ENCODE results near the gene HOXB9. TPM values are rescaled to one million over a fixed set of nuclear protein-coding genes. Genes with fewer than 3 reads are reported as not detected.
A peak's percentile ranks its signal among the peaks of the same experiment; 100 is the strongest.

HOXB9 gene
- total and polyA plus RNA-seq, 9 of the 15 experiments (the other 6 are each of a cell fraction or from before 2014, with no cell fraction given) = 3.1 to 196 (median 77.6) TPM

DNA sequence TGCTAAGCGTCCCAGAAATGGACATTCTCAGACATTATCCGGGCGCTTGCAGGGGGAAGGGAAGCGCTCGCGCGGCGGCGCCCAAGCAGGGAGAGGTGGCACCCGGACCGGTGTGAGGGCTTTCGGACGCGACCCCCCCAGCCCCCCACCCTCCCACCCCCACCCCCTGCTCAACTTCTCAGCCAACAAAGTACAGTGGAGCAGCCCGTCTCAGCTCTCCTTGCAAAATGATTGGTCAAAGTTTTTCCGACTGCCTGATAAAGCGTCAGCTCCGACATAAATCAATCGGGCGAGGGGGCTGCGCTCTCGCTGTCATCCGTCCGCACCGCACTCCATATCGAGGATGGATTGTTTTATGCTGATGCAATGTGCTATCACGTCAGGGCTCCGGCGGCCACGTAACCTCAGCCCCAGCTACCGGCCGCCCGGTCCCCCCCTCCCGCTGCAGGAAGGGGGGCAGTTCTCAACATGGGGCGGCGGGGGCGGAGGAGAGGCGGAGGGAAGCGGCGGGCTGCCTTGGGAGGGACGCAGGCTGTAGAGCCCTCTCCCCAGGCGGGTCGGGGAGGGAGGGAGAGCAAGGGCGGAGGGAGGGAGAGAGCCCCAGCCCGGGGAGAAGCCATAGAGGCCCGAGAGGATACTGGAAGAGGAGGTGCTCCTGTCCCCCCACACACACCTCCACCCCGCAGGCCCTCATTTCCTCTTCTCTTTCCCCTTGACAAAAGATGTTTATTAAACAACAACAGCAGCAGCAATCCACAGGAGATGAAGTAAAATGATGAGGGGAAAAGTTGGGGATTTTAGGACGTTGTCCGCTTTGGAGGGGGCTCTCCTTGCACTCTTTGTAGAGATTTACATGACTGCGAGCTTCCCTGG, at the start of gene HOXB9 (continued):
- TF ChIP-seq FOXA1 (IDR thresholded peaks at IDR 0.05; ENCODE audit: borderline replicate concordance) (no peak), FUS (optimal IDR thresholded peaks at IDR 0.05; ENCODE audit: low read depth, low read length) (no peak), YBX1 (IDR thresholded peaks at IDR 0.05) (no peak), ZFP91 (CRISPR knock-in tag; IDR thresholded peaks at IDR 0.05) (no peak), GATAD2A (IDR thresholded peaks at IDR 0.05) (no peak), ZNF174 (CRISPR knock-in tag; IDR thresholded peaks at IDR 0.05) (no peak), DDX20 (tag; IDR thresholded peaks at IDR 0.05; ENCODE audit: low read depth) (no peak), NR1H2 (CRISPR knock-in tag; IDR thresholded peaks at IDR 0.05) (no peak), ZNF384 (IDR thresholded peaks at IDR 0.05; ENCODE audit: low read depth, low read length) (no peak; the same call in 1 of the 2 replicates), NUFIP1 (IDR thresholded peaks at IDR 0.05; ENCODE audit: partially characterized antibody) (no peak), ZNF3 (CRISPR knock-in tag; IDR thresholded peaks at IDR 0.05) (no peak), SETDB1 (IDR thresholded peaks at IDR 0.05; ENCODE audit: low read length) (no peak), CSDE1 (IDR thresholded peaks at IDR 0.05) (no peak), FOXJ2 (tag; IDR thresholded peaks at IDR 0.05) (peak; percentile 75; the same call in 1 of the 2 replicates), TCF15 (CRISPR knock-in tag; IDR thresholded peaks at IDR 0.05) (no peak), POLR2B (IDR thresholded peaks at IDR 0.05; ENCODE audit: low read depth, partially characterized antibody) (peak; percentile 89), NCOA4 (IDR thresholded peaks at IDR 0.05; ENCODE audit: partially characterized antibody) (no peak), ZKSCAN8 (CRISPR knock-in tag; IDR thresholded peaks at IDR 0.05) (no peak; the same call in 1 of the 2 replicates), RHOXF2B (CRISPR knock-in tag; conservative IDR thresholded peaks at IDR 0.05) (no peak), POLR3G (IDR thresholded peaks at IDR 0.05; ENCODE audit: extremely low read depth, insufficient read length, insufficient replicate concordance) (no peak)
- TF ChIP-seq, protein P1, sequence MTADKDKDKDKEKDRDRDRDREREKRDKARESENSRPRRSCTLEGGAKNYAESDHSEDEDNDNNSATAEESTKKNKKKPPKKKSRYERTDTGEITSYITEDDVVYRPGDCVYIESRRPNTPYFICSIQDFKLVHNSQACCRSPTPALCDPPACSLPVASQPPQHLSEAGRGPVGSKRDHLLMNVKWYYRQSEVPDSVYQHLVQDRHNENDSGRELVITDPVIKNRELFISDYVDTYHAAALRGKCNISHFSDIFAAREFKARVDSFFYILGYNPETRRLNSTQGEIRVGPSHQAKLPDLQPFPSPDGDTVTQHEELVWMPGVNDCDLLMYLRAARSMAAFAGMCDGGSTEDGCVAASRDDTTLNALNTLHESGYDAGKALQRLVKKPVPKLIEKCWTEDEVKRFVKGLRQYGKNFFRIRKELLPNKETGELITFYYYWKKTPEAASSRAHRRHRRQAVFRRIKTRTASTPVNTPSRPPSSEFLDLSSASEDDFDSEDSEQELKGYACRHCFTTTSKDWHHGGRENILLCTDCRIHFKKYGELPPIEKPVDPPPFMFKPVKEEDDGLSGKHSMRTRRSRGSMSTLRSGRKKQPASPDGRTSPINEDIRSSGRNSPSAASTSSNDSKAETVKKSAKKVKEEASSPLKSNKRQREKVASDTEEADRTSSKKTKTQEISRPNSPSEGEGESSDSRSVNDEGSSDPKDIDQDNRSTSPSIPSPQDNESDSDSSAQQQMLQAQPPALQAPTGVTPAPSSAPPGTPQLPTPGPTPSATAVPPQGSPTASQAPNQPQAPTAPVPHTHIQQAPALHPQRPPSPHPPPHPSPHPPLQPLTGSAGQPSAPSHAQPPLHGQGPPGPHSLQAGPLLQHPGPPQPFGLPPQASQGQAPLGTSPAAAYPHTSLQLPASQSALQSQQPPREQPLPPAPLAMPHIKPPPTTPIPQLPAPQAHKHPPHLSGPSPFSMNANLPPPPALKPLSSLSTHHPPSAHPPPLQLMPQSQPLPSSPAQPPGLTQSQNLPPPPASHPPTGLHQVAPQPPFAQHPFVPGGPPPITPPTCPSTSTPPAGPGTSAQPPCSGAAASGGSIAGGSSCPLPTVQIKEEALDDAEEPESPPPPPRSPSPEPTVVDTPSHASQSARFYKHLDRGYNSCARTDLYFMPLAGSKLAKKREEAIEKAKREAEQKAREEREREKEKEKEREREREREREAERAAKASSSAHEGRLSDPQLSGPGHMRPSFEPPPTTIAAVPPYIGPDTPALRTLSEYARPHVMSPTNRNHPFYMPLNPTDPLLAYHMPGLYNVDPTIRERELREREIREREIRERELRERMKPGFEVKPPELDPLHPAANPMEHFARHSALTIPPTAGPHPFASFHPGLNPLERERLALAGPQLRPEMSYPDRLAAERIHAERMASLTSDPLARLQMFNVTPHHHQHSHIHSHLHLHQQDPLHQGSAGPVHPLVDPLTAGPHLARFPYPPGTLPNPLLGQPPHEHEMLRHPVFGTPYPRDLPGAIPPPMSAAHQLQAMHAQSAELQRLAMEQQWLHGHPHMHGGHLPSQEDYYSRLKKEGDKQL (CRISPR knock-in tag; IDR thresholded peaks at IDR 0.05; ENCODE audit: borderline replicate concordance) = no peak
- TF ChIP-seq, protein P2, sequence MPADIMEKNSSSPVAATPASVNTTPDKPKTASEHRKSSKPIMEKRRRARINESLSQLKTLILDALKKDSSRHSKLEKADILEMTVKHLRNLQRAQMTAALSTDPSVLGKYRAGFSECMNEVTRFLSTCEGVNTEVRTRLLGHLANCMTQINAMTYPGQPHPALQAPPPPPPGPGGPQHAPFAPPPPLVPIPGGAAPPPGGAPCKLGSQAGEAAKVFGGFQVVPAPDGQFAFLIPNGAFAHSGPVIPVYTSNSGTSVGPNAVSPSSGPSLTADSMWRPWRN (IDR thresholded peaks at IDR 0.05; ENCODE audit: low read depth) = peak; percentile 93

All from K562 (cell line).